Naive thymus-derived CD8-positive, alpha-beta T cell (primary cell): ENCODE results near the gene GGTA1. TPM values are rescaled to one million over a fixed set of nuclear protein-coding genes. Genes with fewer than 3 reads are reported as not detected.

Source experiments
- ATAC-seq, 2 donors: fragments of 150-1000 bp; cut with Tn5 transposase in 1 of 2; sonication (Bioruptor Pico), chemical (Tn5 transposase) in 1 of 2; 1 replicate in 1 of 2; 2 replicates in 1 of 2; pipeline ENCODE4 v1.10.0; 2021; ENCODE audit warnings: mild to moderate bottlenecking in 2 of 2, moderate library complexity in 2 of 2
- POLR2A ChIA-PET: fragments of 350-600 bp; sonication (Branson Sonifier 250); formaldehyde crosslinking; loops from one replicate; lab custom pipeline; 2021; ENCODE audit warnings: antibody characterized with exemption; lab: Charles Lee
- DNase-seq, 10 donors: peaks; one replicate each; pipeline versions ENCODE4 v3.0.0 to v3.0.0-alpha.2; 2020 to 2022
- H3K27ac Mint-ChIP-seq, 10 donors: one replicate each; pipeline ENCODE4 v1.8.0; 2020 to 2022; ENCODE audit warnings: mild to moderate bottlenecking in 10 of 10, mixed read lengths in 10 of 10, moderate library complexity in 4 of 10, inconsistent platforms in 1 of 10
- H3K27me3 Mint-ChIP-seq, 5 donors: one replicate each; pipeline ENCODE4 v1.8.0; 2021 to 2022; ENCODE audit warnings: mixed read lengths in 5 of 5
- H3K36me3 Mint-ChIP-seq, 3 donors: one replicate each; pipeline ENCODE4 v1.8.0; 2020 to 2022; ENCODE audit warnings: mixed read lengths in 3 of 3, mild to moderate bottlenecking in 2 of 3, inconsistent platforms in 1 of 3
- H3K4me1 Mint-ChIP-seq, 4 donors: one replicate each; pipeline ENCODE4 v1.8.0; 2021 to 2022; ENCODE audit warnings: mixed read lengths in 4 of 4
- H3K4me3 Mint-ChIP-seq, 10 donors: one replicate each; pipeline ENCODE4 v1.8.0; 2020 to 2022; ENCODE audit warnings: mild to moderate bottlenecking in 10 of 10, mixed read lengths in 10 of 10, moderate library complexity in 6 of 10, inconsistent platforms in 1 of 10
- H3K9me3 Mint-ChIP-seq, 9 donors: one replicate each; pipeline ENCODE4 v1.8.0; 2020 to 2022; ENCODE audit warnings: mixed read lengths in 9 of 9, mild to moderate bottlenecking in 3 of 9, inconsistent platforms in 1 of 9, moderate library complexity in 1 of 9
- polyA plus RNA-seq, 3 donors: library from polyadenylated mRNA; unstranded; fragments of 300-500 nt; fragmentation: Illumina TruSeq; gene quantifications; one replicate each; pipeline ENCODE4 v1.2.3, GENCODE V29; 2021
- total RNA-seq, 8 experiments: library from RNA in 2 of 8; stranded (reverse) in 2 of 8; gene quantifications; one replicate each; pipeline ENCODE4 v1.2.3 and lab custom pipeline; 2021 to 2026

GGTA1 gene
- total and polyA plus RNA-seq, 5 experiments from 2014 or later, result 0.34 TPM; not detected in 4

DNA sequence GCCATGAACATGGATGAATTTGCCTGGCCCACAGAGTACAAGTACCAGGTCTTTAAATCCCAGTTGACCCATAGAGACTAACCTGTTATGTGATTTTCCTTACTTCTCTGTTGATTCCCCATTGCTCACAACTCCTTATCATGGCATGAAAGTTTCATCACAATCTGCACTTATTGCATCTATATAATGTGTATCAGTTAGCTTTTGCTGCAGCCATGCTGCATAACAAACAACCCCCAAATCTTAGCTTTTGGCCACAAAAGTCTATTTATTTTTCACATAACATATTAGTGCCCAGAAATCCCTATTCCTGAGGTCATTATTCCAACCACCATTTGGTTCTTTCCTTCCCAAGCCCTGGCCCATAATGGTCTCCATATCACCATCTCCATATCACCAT, 3.7 kb downstream of the GGTA1 start:
- Mint-ChIP-seq H3K4me1 (peaks cover 12 to 35% (median 23%) of the 10 kb centered on the region in 4 donors), H3K9me3 (peaks cover 0 to 10% (median 7%) of the 10 kb centered on the region in 9 donors), H3K36me3 (peaks cover 0 to 8% (median 5%) of the 10 kb centered on the region in 3 donors), H3K4me3 (no peak overlapping the region), H3K27me3 (peaks cover 27 to 59% (median 46%) of the 10 kb centered on the region in 5 donors), H3K27ac (no peak overlapping the region)
- ATAC-seq (no peak), DNase-seq (no peak)
- POLR2A ChIA-PET, result no interaction called here

- no peak overlapping the region for H3K27ac Mint-ChIP-seq
- peaks cover 19 to 47% (median 37%) of the 10 kb centered on the region in 5 donors for H3K27me3 Mint-ChIP-seq
- H3K9me3 Mint-ChIP-seq, result peaks cover 0 to 10% (median 7%) of the 10 kb centered on the region in 9 donors
- H3K4me3 Mint-ChIP-seq, result no peak overlapping the region
- POLR2A ChIA-PET, result no interaction called here
- peaks cover 10 to 27% (median 14%) of the 10 kb centered on the region in 4 donors for H3K4me1 Mint-ChIP-seq
- ATAC-seq, result no peak
- H3K36me3 Mint-ChIP-seq, result peaks cover 0 to 8% (median 5%) of the 10 kb centered on the region in 3 donors
- DNase-seq, result no peak
Measured at GRCh38 chr9:121494192-121494591, 5.5 kb downstream of the GGTA1 start.

DNA sequence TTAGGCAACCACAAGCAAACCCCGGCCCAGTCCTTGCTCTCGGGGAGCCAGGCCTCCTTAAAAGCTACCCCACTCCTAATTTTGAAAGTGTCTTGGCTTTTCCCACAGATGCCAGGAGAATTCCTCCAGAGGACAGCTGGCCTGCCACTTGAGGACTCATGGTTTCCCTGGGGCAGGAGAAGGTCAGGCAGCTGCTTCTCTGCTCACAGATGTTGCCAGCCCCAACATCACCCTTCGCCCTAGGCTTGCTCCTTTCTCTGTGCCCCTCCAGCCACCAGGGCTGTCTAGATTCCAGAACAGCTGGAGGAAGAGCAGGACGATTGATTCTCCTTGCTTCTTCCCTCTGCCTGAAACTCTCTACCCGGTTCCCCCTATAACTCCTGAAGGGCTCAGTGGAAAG, 8.5 kb downstream of the GGTA1 start:
- ATAC-seq, result no peak
- DNase-seq, result no peak
- peaks cover 6 to 17% (median 11%) of the 10 kb centered on the region in 5 donors for H3K27me3 Mint-ChIP-seq
- H3K4me1 Mint-ChIP-seq, result peaks cover 0 to 19% (median 0%) of the 10 kb centered on the region in 4 donors
- POLR2A ChIA-PET, result no interaction called here
- H3K4me3 Mint-ChIP-seq, result no peak overlapping the region
- peaks cover 0 to 7% (median 2%) of the 10 kb centered on the region in 3 donors for H3K36me3 Mint-ChIP-seq
- peaks cover 0 to 10% (median 5%) of the 10 kb centered on the region in 9 donors for H3K9me3 Mint-ChIP-seq
- H3K27ac Mint-ChIP-seq, result peak overlapping the region in 1 of 10 donors; percentile 28

- POLR2A ChIA-PET, result no interaction called here
- no peaks in the 10 kb centered on the region for H3K9me3 Mint-ChIP-seq
- ATAC-seq (no peak), DNase-seq (no peak)
- no peaks in the 10 kb centered on the region for H3K36me3 Mint-ChIP-seq
- peaks cover 0 to 7% (median 0%) of the 10 kb centered on the region in 5 donors for H3K27me3 Mint-ChIP-seq
- H3K4me3 Mint-ChIP-seq, result no peak overlapping the region
- peaks cover 0 to 34% (median 0%) of the 10 kb centered on the region in 4 donors for H3K4me1 Mint-ChIP-seq
- no peak overlapping the region for H3K27ac Mint-ChIP-seq
Measured at GRCh38 chr9:121489344-121489743, 10.3 kb downstream of the GGTA1 start.

DNA sequence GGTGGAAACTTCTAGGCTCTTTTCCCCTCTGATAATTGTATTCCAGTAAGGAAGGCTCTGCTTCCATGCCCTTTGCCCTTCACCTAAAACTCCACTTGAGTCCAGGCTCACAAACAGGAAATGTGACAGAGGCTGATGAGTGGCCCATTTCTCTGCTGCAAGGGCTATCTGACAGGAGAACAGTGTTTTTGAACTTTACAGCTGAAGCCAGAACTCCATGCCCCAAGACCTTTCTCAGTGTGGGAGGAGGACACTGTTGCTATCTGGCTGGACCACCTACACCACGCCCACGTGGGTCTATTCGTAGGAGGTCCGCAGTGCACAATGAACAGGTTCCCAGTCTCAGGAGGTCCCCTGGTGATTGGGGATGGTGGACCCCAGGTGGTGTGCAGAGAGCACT, 13.6 kb downstream of the GGTA1 start:
- peaks cover 0 to 27% (median 0%) of the 10 kb centered on the region in 4 donors for H3K4me1 Mint-ChIP-seq
- H3K9me3 Mint-ChIP-seq, result no peaks in the 10 kb centered on the region
- ATAC-seq (no peak), DNase-seq (no peak)
- no peak overlapping the region for H3K27ac Mint-ChIP-seq
- POLR2A ChIA-PET, result no interaction called here
- peaks cover 0 to 3% (median 0%) of the 10 kb centered on the region in 5 donors for H3K27me3 Mint-ChIP-seq
- no peak overlapping the region for H3K4me3 Mint-ChIP-seq
- H3K36me3 Mint-ChIP-seq, result no peaks in the 10 kb centered on the region

GRCh38 chr9:121485623-121486022, 14.0 kb downstream of the GGTA1 start:
- H3K36me3 Mint-ChIP-seq, result no peaks in the 10 kb centered on the region
- H3K4me1 Mint-ChIP-seq, result peaks cover 0 to 27% (median 0%) of the 10 kb centered on the region in 4 donors
- DNase-seq (no peak), ATAC-seq (no peak)
- peak overlapping the region in 1 of 10 donors; percentile 36 for H3K27ac Mint-ChIP-seq
- H3K27me3 Mint-ChIP-seq, result peaks cover 0 to 3% (median 0%) of the 10 kb centered on the region in 5 donors
- POLR2A ChIA-PET, result no interaction called here
- H3K9me3 Mint-ChIP-seq, result no peaks in the 10 kb centered on the region
- H3K4me3 Mint-ChIP-seq, result no peak overlapping the region

GRCh38 chr9:121484651-121485446, 14.8 kb downstream of the GGTA1 start:
- Mint-ChIP-seq H3K9me3 (no peaks in the 10 kb centered on the region), H3K27ac (peak overlapping the region in 1 of 10 donors; percentile 36), H3K36me3 (no peaks in the 10 kb centered on the region), H3K4me3 (no peak overlapping the region), H3K27me3 (peaks cover 0 to 3% (median 0%) of the 10 kb centered on the region in 5 donors), H3K4me1 (peaks cover 0 to 27% (median 0%) of the 10 kb centered on the region in 4 donors)
- POLR2A ChIA-PET, result no interaction called here
- ATAC-seq (no peak), DNase-seq (no peak)

GRCh38 chr9:121483473-121484031, 16.1 kb downstream of the GGTA1 start:
- POLR2A ChIA-PET, result no interaction called here
- no peak overlapping the region for H3K4me3 Mint-ChIP-seq
- H3K4me1 Mint-ChIP-seq, result peaks cover 0 to 27% (median 0%) of the 10 kb centered on the region in 4 donors
- H3K9me3 Mint-ChIP-seq, result no peaks in the 10 kb centered on the region
- H3K36me3 Mint-ChIP-seq, result no peaks in the 10 kb centered on the region
- peaks cover 0 to 3% (median 0%) of the 10 kb centered on the region in 5 donors for H3K27me3 Mint-ChIP-seq
- H3K27ac Mint-ChIP-seq, result no peak overlapping the region
- DNase-seq, result no peak
- no peak for ATAC-seq

GRCh38 chr9:121483049-121483448, 16.6 kb downstream of the GGTA1 start:
- Mint-ChIP-seq H3K36me3 (no peaks in the 10 kb centered on the region), H3K4me1 (peaks cover 0 to 27% (median 0%) of the 10 kb centered on the region in 4 donors), H3K9me3 (no peaks in the 10 kb centered on the region), H3K27ac (no peak overlapping the region), H3K4me3 (no peak overlapping the region), H3K27me3 (peaks cover 0 to 3% (median 0%) of the 10 kb centered on the region in 5 donors)
- ATAC-seq (no peak), DNase-seq (no peak)
- POLR2A ChIA-PET, result no interaction called here

DNA sequence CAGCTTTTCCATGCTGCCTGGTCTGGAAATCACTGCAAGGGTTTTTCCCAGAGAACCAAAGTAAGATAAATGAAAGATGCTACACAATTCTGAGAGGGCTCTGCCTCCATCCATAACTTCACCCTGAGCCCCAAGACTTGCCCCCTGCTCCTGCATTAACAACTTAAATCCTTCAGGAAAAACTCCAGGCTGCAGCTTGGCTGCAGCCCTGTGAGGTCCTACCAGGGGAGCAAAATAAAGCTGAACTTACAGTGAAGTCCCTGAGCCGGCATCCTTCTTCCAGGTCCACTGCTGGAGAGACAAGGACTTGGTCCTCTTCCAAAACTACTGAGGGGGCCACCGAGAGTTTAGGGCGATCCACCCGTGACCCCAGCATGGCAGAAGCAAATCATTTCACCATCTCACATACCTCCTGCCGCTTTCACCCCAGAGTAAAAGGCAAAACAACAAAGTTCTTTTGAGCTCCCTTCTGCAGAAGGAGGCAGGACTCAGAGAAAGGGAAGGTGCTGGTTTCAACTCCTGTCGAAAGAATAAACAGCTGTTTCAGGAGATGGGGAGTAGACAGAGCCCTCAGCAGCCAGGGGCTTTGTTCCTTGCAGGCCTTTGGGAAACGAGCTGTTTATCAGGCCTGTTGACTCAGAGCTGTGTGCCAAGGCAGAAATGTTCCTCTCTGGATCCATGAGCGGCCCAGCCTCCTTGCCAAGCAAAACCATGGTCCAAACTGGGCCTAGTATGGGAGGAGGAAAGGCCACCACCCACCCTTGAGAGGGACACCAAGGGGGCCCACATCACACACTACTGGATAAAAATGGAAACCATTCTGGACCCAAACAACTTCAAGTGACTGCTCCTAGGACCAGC, 20.6 kb downstream of the GGTA1 start:
- H3K27ac Mint-ChIP-seq, result no peak overlapping the region
- ATAC-seq (no peak), DNase-seq (no peak)
- no peaks in the 10 kb centered on the region for H3K36me3 Mint-ChIP-seq
- H3K4me3 Mint-ChIP-seq, result no peak overlapping the region
- H3K27me3 Mint-ChIP-seq, result peaks cover 0 to 5% (median 0%) of the 10 kb centered on the region in 5 donors
- POLR2A ChIA-PET, result interaction anchor here (0.6 kb wide), 1 partner anchor 25 kb away, joined by 3 read pairs; no protein-coding TSS in a partner anchor
- no peaks in the 10 kb centered on the region for H3K4me1 Mint-ChIP-seq
- no peaks in the 10 kb centered on the region for H3K9me3 Mint-ChIP-seq

DNA sequence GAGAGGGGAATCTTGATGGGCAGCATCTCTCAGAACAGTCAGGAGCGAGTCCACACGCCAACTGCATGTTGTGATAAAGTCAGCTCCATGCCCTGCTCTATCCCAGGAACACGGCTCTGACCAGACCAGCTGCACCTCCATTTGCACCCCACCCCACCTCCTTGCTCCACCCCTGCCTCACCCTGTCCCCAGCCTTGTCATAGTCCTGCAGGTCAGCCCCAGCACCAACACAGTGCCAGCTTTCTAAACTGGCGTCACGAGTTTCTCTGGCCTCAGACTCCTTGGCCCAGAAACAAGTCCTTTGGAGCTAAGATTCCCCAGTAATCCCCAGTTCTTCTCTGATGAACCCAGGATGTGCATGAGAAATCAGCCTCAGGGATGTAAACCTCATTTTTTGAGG, 23.5 kb downstream of the GGTA1 start:
- DNase-seq (no peak), ATAC-seq (no peak)
- Mint-ChIP-seq H3K9me3 (no peaks in the 10 kb centered on the region), H3K27me3 (peaks cover 0 to 6% (median 3%) of the 10 kb centered on the region in 5 donors), H3K27ac (no peak overlapping the region), H3K4me3 (no peak overlapping the region), H3K36me3 (no peaks in the 10 kb centered on the region), H3K4me1 (no peaks in the 10 kb centered on the region)
- POLR2A ChIA-PET, result no interaction called here

GRCh38 chr9:121474231-121474947, 25.3 kb downstream of the GGTA1 start:
- Mint-ChIP-seq H3K9me3 (no peaks in the 10 kb centered on the region), H3K4me1 (no peaks in the 10 kb centered on the region), H3K4me3 (no peak overlapping the region), H3K36me3 (no peaks in the 10 kb centered on the region), H3K27ac (peak overlapping the region in 1 of 10 donors; percentile 32), H3K27me3 (peaks cover 4 to 9% (median 7%) of the 10 kb centered on the region in 5 donors)
- POLR2A ChIA-PET, result no interaction called here
- ATAC-seq, result no peak
- no peak for DNase-seq
